Activated naive CD4-positive, alpha-beta T cell treated with anti-CD3 and anti-CD28 coated beads, Interleukin-2, amount 50 U/mL, for 24 hours (primary cell): ENCODE results near the gene PKP2.
A peak's percentile ranks its signal among the peaks of the same experiment; 100 is the strongest.

ENCODE experiments used
- H3K27ac Mint-ChIP-seq: one replicate; pipeline ENCODE4 v1.8.0; 2021; ENCODE audit warnings: mild to moderate bottlenecking, mixed read lengths
- H3K27me3 Mint-ChIP-seq: one replicate; pipeline ENCODE4 v1.8.0; 2021; ENCODE audit warnings: mixed read lengths
- H3K36me3 Mint-ChIP-seq: one replicate; pipeline ENCODE4 v1.8.0; 2021; ENCODE audit warnings: mixed read lengths
- H3K4me1 Mint-ChIP-seq: one replicate; pipeline ENCODE4 v1.8.0; 2021; ENCODE audit warnings: mixed read lengths
- H3K4me3 Mint-ChIP-seq: one replicate; pipeline ENCODE4 v1.8.0; 2021; ENCODE audit warnings: mild to moderate bottlenecking, mixed read lengths
- H3K9me3 Mint-ChIP-seq: one replicate; pipeline ENCODE4 v1.8.0; 2021; ENCODE audit warnings: mixed read lengths

PKP2 gene

GRCh38 chr12:32896432-32897280 lies at the start of gene PKP2:
TSS of gene PKP2 (minus strand) at chr12:32896777. CDS start at chr12:32896731, 46 bp downstream.
- peaks cover 20% of the 10 kb centered on the region for H3K4me1 Mint-ChIP-seq
- H3K27me3 Mint-ChIP-seq: peaks cover 47% of the 10 kb centered on the region
- H3K27ac Mint-ChIP-seq: no peak within 1 kb of the TSS
- H3K36me3 Mint-ChIP-seq: no peaks in the 10 kb centered on the region
- H3K4me3 Mint-ChIP-seq: peak within 1 kb of the TSS; percentile 86
- H3K9me3 Mint-ChIP-seq: no peaks in the 10 kb centered on the region

DNA sequence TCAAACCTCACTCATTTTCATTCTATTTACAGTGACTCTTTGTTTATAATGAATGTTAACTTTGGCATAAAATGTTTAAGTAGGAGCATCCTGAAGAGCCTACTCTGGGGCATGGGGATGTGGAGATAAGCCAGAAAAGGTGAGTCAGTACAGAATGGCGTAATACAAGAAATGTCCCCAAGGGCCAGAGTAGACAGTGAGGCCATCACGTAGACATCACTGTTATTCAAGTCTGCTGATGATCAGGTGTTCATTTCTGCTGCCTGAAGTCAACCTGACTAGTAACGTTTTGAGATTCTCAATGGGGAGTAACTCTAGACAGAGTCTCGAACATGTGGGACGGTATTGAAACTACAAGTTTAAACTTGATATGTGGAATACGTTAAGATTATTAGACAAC lies 47.6 kb upstream of the PKP2 start:
- no peaks in the 10 kb centered on the region for H3K4me1 Mint-ChIP-seq
- H3K27ac Mint-ChIP-seq: no peak overlapping the region
- no peaks in the 10 kb centered on the region for H3K36me3 Mint-ChIP-seq
- no peak overlapping the region for H3K4me3 Mint-ChIP-seq
- peaks cover 3% of the 10 kb centered on the region for H3K9me3 Mint-ChIP-seq
- no peaks in the 10 kb centered on the region for H3K27me3 Mint-ChIP-seq

- no peaks in the 10 kb centered on the region for H3K27me3 Mint-ChIP-seq
- no peak overlapping the region for H3K27ac Mint-ChIP-seq
- no peak overlapping the region for H3K4me3 Mint-ChIP-seq
- H3K9me3 Mint-ChIP-seq: peaks cover under 1% of the 10 kb centered on the region
- no peaks in the 10 kb centered on the region for H3K4me1 Mint-ChIP-seq
- H3K36me3 Mint-ChIP-seq: no peaks in the 10 kb centered on the region
These were observed 43.2 kb upstream of the PKP2 start for GRCh38 chr12:32939801-32940200.

- no peaks in the 10 kb centered on the region for H3K36me3 Mint-ChIP-seq
- no peak overlapping the region for H3K27ac Mint-ChIP-seq
- no peaks in the 10 kb centered on the region for H3K9me3 Mint-ChIP-seq
- no peak overlapping the region for H3K4me3 Mint-ChIP-seq
- no peaks in the 10 kb centered on the region for H3K4me1 Mint-ChIP-seq
- no peaks in the 10 kb centered on the region for H3K27me3 Mint-ChIP-seq
These were observed 30.4 kb upstream of the PKP2 start for GRCh38 chr12:32926963-32927362.

GRCh38 chr12:32926356-32926755 lies 29.8 kb upstream of the PKP2 start:
- no peaks in the 10 kb centered on the region for H3K4me1 Mint-ChIP-seq
- no peaks in the 10 kb centered on the region for H3K9me3 Mint-ChIP-seq
- H3K36me3 Mint-ChIP-seq: no peaks in the 10 kb centered on the region
- no peak overlapping the region for H3K27ac Mint-ChIP-seq
- no peak overlapping the region for H3K4me3 Mint-ChIP-seq
- H3K27me3 Mint-ChIP-seq: no peaks in the 10 kb centered on the region

DNA sequence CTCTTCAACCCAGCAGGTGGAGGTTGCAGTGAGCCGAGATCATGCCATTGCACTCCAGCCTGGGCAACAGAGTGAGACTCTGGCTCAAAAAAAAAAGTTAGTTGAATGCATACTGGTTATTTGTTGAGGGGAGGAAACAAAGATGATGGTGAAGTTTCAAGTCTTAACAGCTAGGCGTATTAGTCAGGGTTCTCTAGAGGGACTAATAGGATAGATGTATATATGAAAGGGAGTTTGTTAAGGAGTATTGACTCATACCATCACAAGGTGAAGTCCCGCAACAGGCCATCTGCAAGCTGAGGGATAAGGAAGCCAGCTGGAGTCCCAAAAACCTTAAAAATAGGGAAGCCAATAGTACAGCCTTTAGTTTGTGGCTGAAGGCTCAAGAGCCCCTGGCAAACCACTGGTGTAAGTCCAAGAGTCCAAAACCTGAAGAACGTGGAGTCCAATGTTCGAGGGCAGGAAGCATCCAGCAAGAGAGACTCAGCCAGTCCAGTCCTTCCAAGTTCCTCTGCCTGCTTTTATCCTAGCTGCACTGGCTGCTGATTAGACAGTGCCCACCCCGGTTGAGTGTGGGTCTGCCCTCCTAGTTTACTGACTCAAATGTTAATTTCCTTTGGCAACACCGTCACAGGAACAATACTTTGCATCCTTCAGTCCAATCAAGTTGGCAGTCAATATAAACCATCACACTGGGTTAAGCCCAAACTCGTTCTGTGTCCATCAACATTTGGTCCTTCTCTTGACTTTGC lies 26.1 kb upstream of the PKP2 start:
- no peaks in the 10 kb centered on the region for H3K4me1 Mint-ChIP-seq
- H3K27me3 Mint-ChIP-seq: no peaks in the 10 kb centered on the region
- no peak overlapping the region for H3K27ac Mint-ChIP-seq
- no peaks in the 10 kb centered on the region for H3K9me3 Mint-ChIP-seq
- H3K4me3 Mint-ChIP-seq: no peak overlapping the region
- H3K36me3 Mint-ChIP-seq: no peaks in the 10 kb centered on the region

- Mint-ChIP-seq H3K36me3 (no peaks in the 10 kb centered on the region), H3K9me3 (no peaks in the 10 kb centered on the region), H3K4me3 (no peak overlapping the region)
These were observed 24.8 kb upstream of the PKP2 start for GRCh38 chr12:32921397-32921796.

GRCh38 chr12:32920506-32921085 lies 24.0 kb upstream of the PKP2 start:
- H3K4me1 Mint-ChIP-seq: no peaks in the 10 kb centered on the region
- no peaks in the 10 kb centered on the region for H3K9me3 Mint-ChIP-seq
- no peak overlapping the region for H3K4me3 Mint-ChIP-seq
- no peaks in the 10 kb centered on the region for H3K27me3 Mint-ChIP-seq
- no peaks in the 10 kb centered on the region for H3K36me3 Mint-ChIP-seq
- H3K27ac Mint-ChIP-seq: no peak overlapping the region

More at GRCh38 chr12:32921397-32921796, 24.8 kb upstream of the PKP2 start:
- Mint-ChIP-seq H3K4me1 (no peaks in the 10 kb centered on the region), H3K27ac (no peak overlapping the region), H3K27me3 (no peaks in the 10 kb centered on the region)

- no peaks in the 10 kb centered on the region for H3K27me3 Mint-ChIP-seq
- H3K9me3 Mint-ChIP-seq: no peaks in the 10 kb centered on the region
- H3K27ac Mint-ChIP-seq: no peak overlapping the region
- H3K4me3 Mint-ChIP-seq: no peak overlapping the region
- H3K36me3 Mint-ChIP-seq: no peaks in the 10 kb centered on the region
- no peaks in the 10 kb centered on the region for H3K4me1 Mint-ChIP-seq
These were observed 22.6 kb upstream of the PKP2 start for GRCh38 chr12:32918890-32919801.

GRCh38 chr12:32917094-32917611 lies 20.6 kb upstream of the PKP2 start:
- no peaks in the 10 kb centered on the region for H3K9me3 Mint-ChIP-seq
- no peak overlapping the region for H3K4me3 Mint-ChIP-seq
- no peaks in the 10 kb centered on the region for H3K36me3 Mint-ChIP-seq
- no peaks in the 10 kb centered on the region for H3K4me1 Mint-ChIP-seq
- H3K27me3 Mint-ChIP-seq: no peaks in the 10 kb centered on the region
- H3K27ac Mint-ChIP-seq: no peak overlapping the region

DNA sequence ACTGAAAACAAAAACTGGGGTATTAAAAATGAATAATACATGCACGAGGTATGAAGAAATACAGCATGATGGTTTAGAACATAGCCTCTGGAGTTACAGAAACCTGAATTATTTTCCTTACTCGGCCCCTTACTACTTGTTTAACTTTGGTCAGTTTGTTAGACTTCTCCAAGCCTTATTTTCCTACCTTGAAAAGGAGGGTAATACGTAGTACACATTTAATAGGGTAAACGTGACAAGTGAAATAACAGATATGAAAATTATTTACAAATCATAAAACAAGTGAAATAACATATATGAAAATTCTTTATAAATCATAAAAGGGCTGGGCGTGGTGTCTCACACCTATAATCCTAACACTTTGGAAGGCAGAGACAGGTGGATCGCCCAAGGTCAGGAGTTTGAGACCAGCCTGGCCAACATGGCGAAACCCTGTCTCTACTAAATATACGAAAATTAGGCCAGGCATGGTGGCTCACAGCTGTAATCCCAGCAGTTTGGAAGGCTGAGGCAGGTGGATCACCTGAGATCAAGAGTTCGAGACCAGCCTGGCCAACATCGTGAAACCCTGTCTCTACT lies 11.4 kb upstream of the PKP2 start:
- no peaks in the 10 kb centered on the region for H3K4me1 Mint-ChIP-seq
- H3K27me3 Mint-ChIP-seq: peaks cover 2% of the 10 kb centered on the region
- no peaks in the 10 kb centered on the region for H3K36me3 Mint-ChIP-seq
- H3K27ac Mint-ChIP-seq: no peak overlapping the region
- H3K4me3 Mint-ChIP-seq: no peak overlapping the region
- no peaks in the 10 kb centered on the region for H3K9me3 Mint-ChIP-seq

DNA sequence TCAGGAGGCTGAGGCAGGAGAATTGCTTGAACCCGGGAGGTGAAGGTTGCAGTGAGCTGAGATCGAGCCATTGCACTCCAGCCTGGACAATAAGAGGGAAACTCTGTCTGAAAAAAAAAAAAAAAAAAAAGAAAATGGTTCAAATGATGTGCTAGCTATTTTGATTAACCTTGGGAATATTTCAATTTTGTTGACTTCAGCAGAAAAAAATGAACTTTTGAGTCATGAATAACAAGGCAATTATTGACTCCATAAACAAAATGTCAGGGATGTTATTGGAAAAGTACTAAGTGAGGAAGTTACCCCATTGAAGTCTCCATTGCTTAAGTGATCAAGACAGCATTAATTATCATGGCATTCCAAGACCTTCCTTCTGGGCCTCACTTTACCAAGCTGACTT lies 10.6 kb upstream of the PKP2 start:
- H3K9me3 Mint-ChIP-seq: no peaks in the 10 kb centered on the region
- no peaks in the 10 kb centered on the region for H3K4me1 Mint-ChIP-seq
- no peak overlapping the region for H3K4me3 Mint-ChIP-seq
- no peaks in the 10 kb centered on the region for H3K36me3 Mint-ChIP-seq
- no peak overlapping the region for H3K27ac Mint-ChIP-seq
- H3K27me3 Mint-ChIP-seq: peaks cover 2% of the 10 kb centered on the region

DNA sequence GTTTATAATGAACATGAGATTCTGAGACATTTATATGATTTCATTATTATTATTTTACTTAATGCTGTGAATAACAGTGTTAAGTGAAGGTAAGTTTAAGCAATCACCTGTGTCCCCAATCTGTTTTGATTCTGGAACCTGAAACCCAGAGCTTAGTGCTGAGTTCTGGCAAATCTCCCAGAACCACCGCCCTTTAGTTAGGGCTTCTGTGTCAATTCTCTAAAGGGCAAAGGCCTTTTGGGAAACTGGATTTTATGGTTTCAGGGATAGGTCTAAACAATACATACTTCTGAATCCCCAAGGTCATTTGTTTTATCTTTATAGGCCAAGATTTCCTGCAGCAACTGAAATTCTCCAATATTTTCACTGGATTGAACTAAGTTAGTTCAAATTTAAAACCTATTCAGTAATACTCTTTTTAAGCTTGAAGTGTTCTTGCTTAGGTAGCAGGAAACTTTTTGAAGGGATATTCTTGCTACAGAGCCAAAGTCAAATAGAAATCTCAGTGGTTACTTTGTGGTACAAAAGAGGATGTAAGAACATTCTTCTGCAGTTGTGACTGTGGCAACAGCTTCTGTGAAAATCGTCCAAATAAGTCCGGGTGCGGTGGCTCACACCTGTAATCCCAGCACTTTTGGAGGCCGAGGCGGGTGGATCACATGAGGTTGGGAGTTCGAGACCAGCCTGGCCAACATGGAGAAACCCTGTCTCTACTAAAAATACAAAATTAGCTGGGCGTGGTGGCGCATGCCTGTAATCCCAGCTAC lies 10.0 kb upstream of the PKP2 start:
- H3K36me3 Mint-ChIP-seq: no peaks in the 10 kb centered on the region
- H3K4me3 Mint-ChIP-seq: no peak overlapping the region
- H3K9me3 Mint-ChIP-seq: no peaks in the 10 kb centered on the region
- no peaks in the 10 kb centered on the region for H3K4me1 Mint-ChIP-seq
- H3K27me3 Mint-ChIP-seq: peaks cover 2% of the 10 kb centered on the region
- H3K27ac Mint-ChIP-seq: no peak overlapping the region

DNA sequence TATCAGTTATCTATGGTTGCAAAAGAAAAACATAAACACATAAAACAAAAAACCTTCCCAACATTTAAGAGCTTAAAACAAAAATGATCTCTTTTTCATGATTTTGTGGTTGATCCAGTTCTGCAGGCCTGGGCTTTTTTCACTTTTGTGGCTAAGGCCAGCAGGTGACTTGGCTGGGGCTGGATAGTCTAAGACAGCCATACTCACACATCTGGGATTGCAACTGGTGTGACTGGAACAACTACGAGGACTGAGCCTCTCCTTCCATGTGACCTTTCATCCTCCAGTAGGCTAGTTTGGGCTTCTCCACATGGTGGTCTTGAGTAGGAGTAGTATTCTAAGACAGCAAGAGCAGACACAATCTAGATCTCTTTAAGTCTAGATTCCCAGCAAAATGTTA lies 7.2 kb upstream of the PKP2 start:
- H3K36me3 Mint-ChIP-seq: no peaks in the 10 kb centered on the region
- no peak overlapping the region for H3K27ac Mint-ChIP-seq
- H3K27me3 Mint-ChIP-seq: peaks cover 9% of the 10 kb centered on the region
- no peaks in the 10 kb centered on the region for H3K9me3 Mint-ChIP-seq
- no peaks in the 10 kb centered on the region for H3K4me1 Mint-ChIP-seq
- no peak overlapping the region for H3K4me3 Mint-ChIP-seq
